HG02840 (cell line): ENCODE results near the gene RIN3.

ENCODE experiments used
- ATAC-seq: cut with Tn5 transposase; IDR thresholded peaks from one replicate; pipeline ENCODE4 v1.9.1; 2021; ENCODE audit warnings: mild to moderate bottlenecking, moderate library complexity, moderate number of reproducible peaks; ENCODE audit not compliant: unreplicated experiment, low FRiP score

RIN3 gene

DNA sequence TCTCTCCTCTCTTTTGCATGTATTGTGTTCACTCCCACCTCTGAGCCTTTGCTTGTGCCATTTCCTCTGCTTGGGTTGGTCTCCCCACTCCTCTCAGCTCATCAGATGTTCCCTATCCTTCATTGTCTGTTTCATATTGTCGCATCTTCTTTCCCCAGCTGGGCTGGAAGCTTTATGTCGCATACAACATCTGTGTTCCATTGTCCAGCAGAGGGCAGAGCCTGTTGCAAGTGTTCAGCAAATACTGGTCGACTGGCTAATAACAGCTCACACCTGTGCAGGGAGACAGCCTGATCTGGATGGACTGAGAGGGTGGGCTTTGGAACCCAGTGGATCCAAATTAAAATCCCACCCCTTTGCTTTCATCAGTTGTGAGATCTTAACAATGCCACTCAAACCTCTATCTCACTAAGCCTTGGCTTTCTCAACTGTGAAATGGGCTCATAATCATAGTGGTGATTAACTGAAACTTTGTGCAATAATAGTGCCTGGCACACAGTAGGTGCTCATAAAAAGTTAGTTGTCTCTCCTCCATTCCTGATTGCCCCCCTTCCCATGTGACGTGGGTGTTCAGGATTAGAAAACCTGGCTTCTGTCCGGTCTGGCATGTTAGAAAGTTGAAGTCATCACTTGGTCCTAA lies 75.8 kb downstream of the RIN3 start:
- no peak for ATAC-seq

DNA sequence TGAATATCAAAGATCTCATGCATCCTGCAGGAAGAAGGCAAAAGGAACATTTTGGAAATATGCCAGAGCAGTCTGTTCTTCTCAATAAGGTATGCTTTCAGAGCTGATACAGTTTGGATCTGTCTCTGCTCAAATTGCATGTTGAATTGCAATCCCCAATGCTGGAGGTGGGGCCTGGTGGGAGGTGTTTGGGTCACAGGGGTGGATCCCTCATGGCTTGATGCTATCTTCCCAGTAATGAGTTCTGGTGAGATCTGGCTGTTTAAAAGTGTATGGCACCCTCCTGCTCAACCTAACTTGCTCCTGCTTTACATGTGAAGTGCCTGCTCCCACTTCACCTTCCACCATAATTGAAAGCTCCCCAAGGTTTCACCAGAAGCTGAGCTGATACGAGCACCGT lies 76.6 kb downstream of the RIN3 start:
- no peak for ATAC-seq

DNA sequence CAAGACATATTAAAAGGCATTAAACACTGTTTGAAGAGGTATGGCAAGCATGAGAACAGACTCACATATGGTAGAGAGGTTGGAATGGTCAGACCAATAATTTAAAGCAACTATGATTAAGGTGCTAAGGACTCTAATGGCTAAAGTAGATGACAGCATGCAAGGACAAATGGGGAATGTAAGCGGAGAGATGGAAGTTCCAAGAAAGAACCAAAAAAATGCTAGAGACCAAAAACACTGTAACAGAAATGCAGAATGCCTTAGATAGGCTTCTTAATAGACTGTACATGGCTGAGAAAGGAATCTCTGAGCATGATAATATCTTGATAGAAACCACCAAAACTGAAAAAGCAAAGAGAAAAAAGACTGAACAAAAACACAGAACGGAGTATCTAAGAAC lies 77.4 kb downstream of the RIN3 start:
- ATAC-seq, result no peak

DNA sequence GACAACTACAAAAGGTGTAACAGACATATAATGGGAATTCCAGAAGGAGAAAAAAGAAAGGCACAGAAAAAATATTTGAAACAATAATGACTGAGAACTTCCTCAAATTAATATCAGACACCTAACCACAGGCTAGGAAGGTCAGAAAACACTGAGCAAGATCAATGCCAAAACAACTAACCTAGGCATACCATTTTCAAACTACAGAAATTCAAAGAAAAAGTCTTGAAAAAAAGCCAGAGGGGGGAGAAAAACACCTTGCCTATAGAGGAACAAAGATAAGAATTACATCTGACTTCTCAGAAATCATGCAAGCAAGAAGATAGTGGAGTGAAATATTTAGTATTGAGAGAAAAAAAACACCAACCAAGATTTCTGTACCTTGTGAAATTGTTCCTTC lies 77.8 kb downstream of the RIN3 start:
- no peak for ATAC-seq

DNA sequence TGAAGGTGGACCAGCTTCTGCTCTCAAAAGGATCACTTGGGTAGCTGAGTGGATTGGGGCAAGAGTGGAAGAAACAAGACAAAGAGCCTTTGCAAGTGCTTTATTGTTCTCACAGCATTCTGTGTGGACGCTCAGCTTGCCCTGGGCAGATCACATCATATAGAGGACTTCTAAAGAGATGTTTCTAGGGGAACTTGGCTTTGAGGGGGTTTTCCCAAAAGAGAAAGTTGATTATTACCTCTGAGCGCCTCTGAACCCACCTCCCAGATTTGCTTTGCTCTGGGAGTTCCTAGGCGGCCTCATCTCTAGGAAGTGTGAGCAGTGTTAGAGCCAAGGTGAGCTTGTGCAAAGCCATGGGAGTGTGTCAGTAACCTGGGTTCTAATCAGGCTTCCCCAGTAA lies 81.7 kb downstream of the RIN3 start:
- ATAC-seq, result no peak

DNA sequence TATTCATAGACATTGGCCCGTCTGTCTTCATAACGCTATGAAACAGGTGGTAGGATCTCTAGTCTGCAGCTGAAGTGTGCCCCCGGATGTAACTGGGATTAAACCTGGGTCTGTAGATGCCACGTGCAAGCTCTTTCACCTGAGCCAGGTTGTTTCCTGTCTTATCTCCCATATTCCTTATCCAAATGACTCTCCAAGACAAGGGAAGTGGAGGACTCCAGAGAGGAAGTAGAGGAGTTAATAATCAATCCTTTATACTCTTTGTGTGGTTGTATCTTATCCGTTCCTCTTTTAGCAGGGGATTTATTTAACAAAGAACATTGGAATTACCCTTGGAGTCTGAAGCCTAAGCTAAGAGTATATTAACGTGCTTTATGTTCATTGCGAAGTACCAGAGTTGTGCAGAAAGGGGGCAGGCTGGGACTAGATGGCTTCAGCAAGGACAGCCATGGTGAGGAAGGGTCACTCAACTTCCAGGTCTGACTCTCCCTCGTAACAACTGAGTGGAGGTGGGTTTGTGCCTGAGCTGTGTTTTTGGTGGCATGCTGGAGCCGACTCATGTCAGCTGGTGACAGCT lies 82.8 kb downstream of the RIN3 start:
- no peak for ATAC-seq

DNA sequence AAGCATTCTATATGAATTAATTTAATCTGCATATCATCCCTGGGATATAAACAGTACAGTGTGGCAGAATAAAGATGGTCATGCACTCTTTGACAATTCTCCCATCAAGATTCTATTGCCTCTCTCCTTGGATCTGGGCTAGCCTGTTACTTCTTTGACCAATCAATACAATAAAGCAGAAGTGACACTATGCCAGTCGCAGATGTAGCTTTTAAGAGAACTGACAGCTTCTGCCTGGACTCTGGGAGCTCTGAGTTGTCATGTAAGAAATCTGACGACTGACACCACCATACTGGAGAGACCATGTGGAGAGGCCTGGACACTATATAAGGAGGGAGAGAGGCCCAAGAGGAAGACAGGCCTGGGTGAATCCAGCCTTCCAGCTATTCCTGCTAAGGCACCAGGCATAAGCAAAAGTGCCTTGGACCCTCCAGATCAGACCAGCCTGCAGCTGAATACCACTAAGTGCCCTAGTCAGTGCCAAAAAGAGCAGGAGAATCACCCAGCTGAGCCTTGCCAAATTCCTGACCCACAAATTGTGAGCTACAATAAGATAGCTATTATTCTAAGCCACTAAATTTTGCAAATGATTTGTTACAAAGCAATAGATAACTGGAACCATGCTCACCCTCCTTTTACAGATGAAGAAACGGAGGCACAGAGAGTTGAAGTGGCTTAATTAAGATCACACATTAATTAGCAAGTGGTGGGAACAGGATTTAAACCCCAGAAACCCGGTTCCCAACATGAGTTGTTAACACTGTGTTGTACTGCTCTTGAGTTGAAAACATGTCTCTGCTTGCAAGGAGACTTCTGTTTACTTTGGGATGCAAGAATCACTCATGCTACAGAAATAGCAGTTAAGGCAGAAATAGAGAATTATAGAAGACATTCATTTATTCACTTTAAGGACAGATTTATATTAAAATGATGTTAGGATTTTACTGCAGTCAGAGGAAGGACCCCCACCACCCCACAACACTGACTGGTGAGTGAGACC lies 84.6 kb downstream of the RIN3 start:
- no peak for ATAC-seq

DNA sequence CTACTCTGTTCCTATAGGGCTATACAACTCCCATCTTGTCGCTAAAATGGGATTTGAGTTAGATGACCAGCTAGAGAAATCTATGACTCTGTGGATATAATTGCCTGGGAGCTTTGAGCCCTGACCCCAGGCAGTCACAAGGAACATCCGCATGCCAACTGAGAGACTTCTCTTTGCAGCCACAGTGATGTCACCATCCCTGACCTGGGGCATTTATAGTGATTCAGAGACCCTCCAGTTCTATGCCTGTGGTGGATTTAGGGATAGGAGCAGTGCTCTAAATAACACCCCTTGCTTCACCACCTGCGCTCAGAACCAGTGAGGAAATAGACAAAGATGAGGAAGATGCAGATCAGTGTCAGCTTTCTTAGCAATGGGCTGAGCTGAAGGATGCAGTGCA lies 86.2 kb downstream of the RIN3 start:
- no peak for ATAC-seq

DNA sequence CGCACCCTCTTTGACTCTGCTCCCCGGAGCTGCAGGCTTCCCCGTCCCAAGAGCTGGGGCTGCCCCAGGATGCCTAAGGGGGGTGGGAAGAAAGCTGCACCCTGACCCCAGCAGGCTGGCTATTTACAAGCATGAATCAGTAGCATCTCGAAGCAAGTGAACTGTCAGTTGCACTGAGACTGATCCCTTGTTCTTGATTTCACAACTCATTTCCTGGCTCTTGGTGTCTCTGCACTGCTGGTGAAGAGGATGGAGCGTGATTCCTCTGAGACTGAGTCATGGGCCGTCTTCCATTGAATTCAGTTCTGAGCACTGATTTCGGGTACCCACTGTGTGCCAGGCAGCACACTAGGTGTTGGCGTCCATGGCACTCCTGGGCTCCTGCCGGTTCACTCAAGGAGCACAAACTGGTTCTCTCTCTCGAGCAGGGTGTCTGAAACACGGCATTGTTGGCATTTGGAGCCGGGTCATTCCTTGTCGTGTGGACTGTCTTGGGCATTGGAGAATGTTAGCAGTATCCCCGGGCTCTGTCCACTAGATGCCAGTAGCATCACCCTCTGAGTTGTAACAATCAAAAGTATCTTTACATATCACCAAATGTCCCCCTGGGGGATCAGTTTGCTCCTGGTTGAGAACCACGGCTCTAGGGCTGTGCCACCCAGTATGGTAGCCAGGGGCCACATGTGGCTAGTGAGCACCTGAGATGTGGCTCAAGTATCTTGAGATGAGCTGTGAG lies 86.9 kb downstream of the RIN3 start:
- no peak for ATAC-seq

DNA sequence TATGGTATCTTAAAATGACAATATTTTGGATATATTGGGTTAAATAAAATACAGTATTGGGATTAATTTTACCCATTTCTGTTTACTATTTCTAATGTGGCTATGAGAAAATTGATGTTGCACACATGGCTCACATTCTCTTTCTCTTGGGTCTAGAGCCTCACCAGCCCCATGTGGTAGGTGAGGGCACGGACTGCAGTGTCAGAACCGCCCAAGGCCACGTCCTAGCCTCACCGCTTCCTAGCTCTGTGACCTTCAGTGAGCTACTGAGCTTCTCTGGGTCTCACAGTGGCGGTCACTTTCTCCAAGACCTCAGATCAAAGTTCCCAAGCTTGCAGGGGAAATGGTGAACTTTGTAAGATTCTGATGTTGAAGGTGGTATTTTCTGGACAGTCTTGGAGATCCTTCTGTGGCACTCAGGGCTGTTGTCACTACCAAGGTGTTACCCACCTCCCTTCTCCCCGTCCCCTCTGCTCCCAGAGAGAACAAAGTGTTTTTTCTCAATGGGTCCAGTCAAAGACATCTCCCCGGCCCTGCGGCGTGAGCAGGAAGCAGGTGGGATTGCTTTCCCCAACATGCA lies 87.6 kb downstream of the RIN3 start:
- no peak for ATAC-seq

DNA sequence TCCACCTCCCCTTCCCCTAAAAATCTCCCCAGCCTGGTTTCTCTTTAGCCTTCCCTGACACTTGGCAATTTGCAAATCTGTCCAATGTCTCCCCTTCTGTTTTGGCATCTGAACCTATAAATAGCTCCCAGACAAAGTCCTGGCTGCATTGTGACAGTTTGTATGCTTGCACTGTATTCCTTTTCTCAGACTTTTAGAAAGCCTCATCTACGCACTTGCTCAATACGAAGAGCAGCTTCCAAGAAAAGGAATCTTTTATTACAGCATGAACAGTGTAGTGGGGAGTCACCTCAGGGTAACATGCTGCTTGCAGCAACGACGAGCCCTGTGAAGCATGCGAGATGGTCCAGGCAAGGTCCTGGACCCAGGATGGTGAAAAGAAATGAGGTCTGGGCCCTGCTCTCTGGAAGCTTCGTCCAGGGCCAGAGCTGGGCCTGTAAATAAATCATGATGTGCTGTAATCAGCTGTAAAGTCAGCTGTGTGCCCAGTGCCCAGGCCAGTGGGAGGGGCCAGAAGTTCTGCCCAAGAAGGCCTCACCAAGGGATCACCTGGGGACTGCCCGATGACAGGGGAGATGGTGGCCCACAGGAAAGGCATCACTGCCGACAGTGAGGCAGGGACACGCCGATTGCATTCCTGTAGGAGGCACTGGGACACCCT lies 88.3 kb downstream of the RIN3 start:
- no peak for ATAC-seq

DNA sequence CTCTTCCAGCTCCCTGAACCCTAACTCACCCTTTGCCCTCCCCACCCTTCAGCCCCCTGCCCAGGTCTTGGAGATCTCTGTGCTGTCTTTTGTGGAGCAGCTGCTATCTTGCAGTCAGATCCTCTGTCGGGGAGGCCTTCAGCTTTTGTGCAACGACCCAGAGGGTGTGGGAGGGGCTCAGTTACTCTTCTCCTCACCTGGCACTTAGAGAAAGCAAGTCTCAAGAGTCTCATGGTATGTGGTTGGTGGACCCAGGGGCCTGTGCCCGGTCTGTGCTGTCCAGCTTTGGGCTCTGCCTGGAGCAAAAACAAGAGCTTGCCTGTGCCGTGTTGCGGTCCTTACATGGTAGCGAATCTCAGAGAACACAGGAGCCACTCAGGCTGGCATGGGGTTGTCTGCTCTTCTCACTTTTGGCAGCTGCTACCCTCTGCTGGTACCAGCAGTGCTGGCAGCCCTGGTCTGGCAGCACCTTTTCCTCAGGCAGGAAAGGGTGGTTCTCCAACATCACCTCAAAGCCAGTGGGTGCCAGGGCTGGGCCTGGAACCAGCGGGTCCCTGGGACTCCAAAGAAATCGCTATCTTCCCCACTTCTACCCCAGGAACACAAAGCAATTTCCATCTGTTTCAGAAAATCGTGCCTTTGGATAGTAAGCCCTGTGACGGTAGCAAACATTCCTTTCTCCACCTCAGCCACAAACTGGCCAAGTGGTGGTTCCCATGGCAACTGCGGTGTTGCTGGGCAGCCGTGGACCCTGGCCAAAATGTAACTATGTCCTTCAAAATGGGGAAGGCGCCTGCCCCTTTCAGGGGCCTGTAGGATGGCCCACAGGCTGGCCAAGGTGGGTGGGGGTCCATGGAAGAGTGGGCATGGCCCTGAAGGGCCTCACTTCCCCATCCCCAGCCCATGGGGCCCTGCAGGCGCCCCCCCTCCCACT lies 90.0 kb downstream of the RIN3 start:
- no peak for ATAC-seq

DNA sequence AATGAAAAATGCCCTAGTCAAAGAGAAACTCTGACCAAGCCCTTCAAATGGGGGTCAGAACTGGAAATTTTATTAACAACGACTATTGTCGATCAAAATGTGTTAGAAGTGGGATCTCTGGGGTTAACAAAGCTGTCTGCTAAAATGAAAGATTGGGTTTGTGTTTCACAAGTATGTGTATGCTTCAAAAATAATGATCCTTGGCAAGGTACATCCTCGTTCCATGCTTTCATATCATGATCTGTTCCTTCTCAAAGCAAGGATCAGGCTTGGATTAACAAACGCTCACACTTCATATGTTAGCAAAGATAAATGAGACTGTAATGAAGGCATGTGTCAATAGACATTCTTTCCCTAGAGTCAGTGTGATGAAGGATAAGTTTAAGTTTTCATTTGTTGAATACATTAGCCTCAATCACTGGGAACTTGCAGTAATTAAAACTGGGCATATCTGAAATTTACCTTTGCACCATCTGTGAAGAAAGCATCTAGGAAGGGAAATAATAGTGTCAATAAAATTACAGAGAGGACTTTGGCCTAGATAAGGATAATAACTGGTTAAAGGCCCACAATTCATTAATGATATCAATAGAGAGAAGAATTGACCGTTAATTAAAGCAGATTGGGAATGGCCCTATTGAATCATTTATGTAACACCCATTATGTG lies 91.8 kb downstream of the RIN3 start:
- no peak for ATAC-seq

DNA sequence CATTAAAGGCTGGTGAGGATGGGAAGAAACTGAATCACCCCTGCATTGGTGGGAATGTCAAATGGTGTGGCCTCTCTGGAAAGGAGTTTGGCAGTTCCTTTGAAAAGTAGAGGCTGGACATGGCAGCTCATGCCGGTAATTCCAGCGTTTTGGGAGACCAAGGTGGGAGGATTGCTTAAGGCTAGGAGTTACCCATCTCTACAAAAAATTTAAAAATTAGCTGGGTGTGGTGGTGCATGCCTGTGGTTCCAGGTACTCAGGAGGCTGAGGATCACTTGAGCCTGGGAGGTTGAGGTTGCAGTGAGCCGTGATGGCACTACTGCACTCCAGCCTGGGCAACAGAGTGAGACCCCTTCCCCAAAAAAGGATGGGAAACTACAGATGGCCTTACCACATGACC lies 93.7 kb downstream of the RIN3 start:
- no peak for ATAC-seq

DNA sequence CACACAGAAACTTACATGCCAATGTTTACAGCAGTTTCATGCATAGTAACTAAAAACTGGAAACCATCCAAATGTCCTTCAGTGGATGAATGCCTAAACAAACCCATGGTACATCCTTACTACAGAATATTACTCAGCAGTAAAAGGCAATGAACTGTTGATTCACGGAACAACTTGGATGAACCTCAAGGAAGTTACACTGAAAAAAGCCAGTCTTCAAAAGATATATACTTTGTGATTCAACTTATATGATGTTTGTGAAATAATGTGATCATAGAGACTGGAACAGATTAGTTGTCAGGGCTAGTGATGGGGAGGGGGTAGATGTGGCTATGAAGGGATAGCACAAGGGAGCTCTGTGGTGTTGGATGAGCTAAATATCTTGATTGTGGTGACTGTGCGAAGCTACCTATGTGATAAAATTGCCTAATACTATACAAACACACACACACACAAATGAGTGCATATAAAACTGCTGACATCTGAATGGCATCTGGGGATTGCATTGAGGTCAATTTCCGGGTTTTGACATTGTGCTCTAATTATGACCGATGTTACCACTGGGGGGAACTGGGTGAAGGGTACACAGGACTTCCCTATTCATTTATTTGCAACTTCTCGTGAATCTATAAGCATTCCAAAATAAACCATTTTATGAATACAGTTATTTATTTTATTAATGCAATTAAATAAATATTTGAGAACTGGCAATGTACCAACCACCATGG lies 94.3 kb downstream of the RIN3 start:
- ATAC-seq, result no peak

DNA sequence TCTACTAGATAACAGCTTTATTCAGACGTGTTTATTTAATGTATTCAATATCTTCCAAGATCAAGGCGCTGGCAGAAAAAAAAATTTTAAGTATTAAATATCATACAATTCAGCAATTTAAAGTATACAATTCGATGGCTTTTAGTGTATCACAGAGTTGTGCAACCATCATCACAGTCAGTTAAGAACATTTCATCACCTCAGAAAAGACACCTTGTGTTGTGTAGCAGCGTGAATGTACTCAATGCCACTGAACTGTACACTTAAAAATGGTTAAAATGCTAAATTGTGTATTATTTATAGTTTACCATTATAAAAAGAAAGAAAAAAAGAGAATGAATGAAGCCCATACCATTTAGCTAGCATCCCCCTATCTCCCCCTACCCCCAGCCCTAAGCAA lies 96.4 kb downstream of the RIN3 start:
- no peak for ATAC-seq

DNA sequence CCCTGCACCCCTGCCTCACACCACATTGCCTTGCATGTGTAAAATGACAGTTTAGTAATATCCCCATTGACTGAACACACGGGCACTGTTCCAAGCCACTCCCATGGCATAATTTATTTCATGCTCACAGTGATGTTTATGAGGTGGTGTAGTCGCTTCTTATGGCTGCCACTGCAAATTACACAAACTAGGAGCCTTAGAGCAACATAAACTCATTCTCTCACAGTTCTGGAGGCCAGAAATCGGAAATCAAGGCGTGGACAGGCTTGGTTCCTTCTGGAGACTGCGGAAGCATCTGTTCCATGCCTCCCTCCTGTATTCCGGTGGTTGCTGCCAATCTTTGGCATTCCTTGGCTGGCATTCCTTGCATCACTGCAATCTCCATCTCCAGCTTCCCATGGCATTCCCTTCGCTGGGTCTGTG lies 97.3 kb downstream of the RIN3 start:
- no peak for ATAC-seq
